A673 (cell line): ENCODE results near the gene MOSPD3. TPM values are rescaled to one million over a fixed set of nuclear protein-coding genes. Genes with fewer than 3 reads are reported as not detected.

Experiments used
- BruUV-seq: library from RNA; stranded (reverse); fragments of 400-500 nt; replicated peaks from 2 replicates; lab custom pipeline; 2021; lab: Mats Ljungman, UMichigan
- CTCF ChIA-PET: fragments of 300-600 bp; sonication (Branson Sonifier 250); formaldehyde crosslinking; loops from one replicate; lab custom pipeline; 2022; ENCODE audit warnings: antibody characterized with exemption; lab: Charles Lee
- POLR2A ChIA-PET: fragments of 300-600 bp; sonication (Branson Sonifier 250); formaldehyde crosslinking; loops from one replicate; lab custom pipeline; 2022; ENCODE audit warnings: antibody characterized with exemption; ENCODE audit not compliant: low non-redundant PET; lab: Charles Lee
- DNase-seq: peaks from one replicate; pipeline ENCODE4 v3.0.0-alpha.2; 2015; ENCODE audit warnings: low spot score
- H3K27ac ChIP-seq: fragments of 200-600 bp; sonication (generic); 2 replicates; pipeline ENCODE4 v1.5.1; 2016; ENCODE audit warnings: mixed run types, low read depth, mild to moderate bottlenecking, mixed read lengths, antibody characterized with exemption, low read length; ENCODE audit not compliant: poor library complexity, severe bottlenecking
- H3K27me3 ChIP-seq: fragments of 200-600 bp; sonication (generic); replicated peaks from 2 replicates; pipeline ENCODE4 v1.6.1; 2017; ENCODE audit warnings: mixed run types, low read depth, mild to moderate bottlenecking, mixed read lengths, antibody characterized with exemption, low read length; ENCODE audit not compliant: insufficient read depth, poor library complexity
- H3K36me3 ChIP-seq: fragments of 200-600 bp; sonication (generic); 2 replicates; pipeline ENCODE4 v1.6.1; 2016; ENCODE audit warnings: mixed run types, mild to moderate bottlenecking, mixed read lengths, antibody characterized with exemption, low read length; ENCODE audit not compliant: insufficient read depth, poor library complexity, severe bottlenecking
- H3K4me1 ChIP-seq: fragments of 200-600 bp; sonication (generic); 2 replicates; pipeline ENCODE4 v1.6.1; 2017; ENCODE audit warnings: mixed run types, mild to moderate bottlenecking, mixed read lengths, antibody characterized with exemption, low read length; ENCODE audit not compliant: insufficient read depth, poor library complexity, severe bottlenecking
- H3K4me3 ChIP-seq: fragments of 200-600 bp; sonication (generic); 2 replicates; pipeline ENCODE4 v1.5.1; 2016; ENCODE audit warnings: low read depth, mixed run types, mild to moderate bottlenecking, mixed read lengths, low read length; ENCODE audit not compliant: poor library complexity, severe bottlenecking
- H3K9me3 ChIP-seq: fragments of 200-600 bp; sonication (generic); 2 replicates; pipeline ENCODE4 v1.6.1; 2016; ENCODE audit warnings: mixed run types, low read depth, mild to moderate bottlenecking, mixed read lengths, antibody characterized with exemption, low read length; ENCODE audit not compliant: poor library complexity, severe bottlenecking
- CTCF ChIP-seq: fragments of 300-800, 200-600 bp; sonication (generic); conservative IDR thresholded peaks from 2 replicates; pipeline ENCODE4 v1.5.1; 2017; ENCODE audit warnings: low read depth, mild to moderate bottlenecking, antibody characterized with exemption, low read length, moderate library complexity, mixed read lengths
- EZH2 ChIP-seq: fragments of 200-600 bp; sonication (generic); IDR thresholded peaks from 2 replicates; pipeline ENCODE4 v1.6.1; 2017; ENCODE audit warnings: borderline replicate concordance, low read depth, mild to moderate bottlenecking, mixed read lengths, antibody characterized with exemption, low read length; ENCODE audit not compliant: poor library complexity, severe bottlenecking
- intact Hi-C: fragments of 100-400 bp; cut with micrococcal nuclease; formaldehyde crosslinking; loops from one replicate; pipeline ENCODE4 v1.10.0; 2022; ENCODE audit not compliant: unreplicated experiment
- total RNA-seq: library from RNA; stranded (reverse); gene quantifications from 2 replicates; pipeline ENCODE4 v1.2.3, GENCODE V29; 2021

The MOSPD3 gene
- total RNA-seq, 1 experiment from 2014 or later = 17.3 TPM

GRCh38 chr7:100607111-100607510 lies 5.2 kb upstream of the MOSPD3 start:
- no TSS peak for BruUV-seq
- Histone ChIP-seq H3K36me3 (peaks cover 3% of the 10 kb centered on the region), H3K4me1 (peaks cover 13% of the 10 kb centered on the region), H3K9me3 (no peaks in the 10 kb centered on the region), H3K27me3 (no peaks in the 10 kb centered on the region), H3K4me3 (no peak overlapping the region), H3K27ac (no peak overlapping the region)
- no peak for DNase-seq
- intact Hi-C loops = no loop called here
- CTCF ChIA-PET = no interaction called here
- TF ChIP-seq EZH2 (no peak), CTCF (no peak)
- POLR2A ChIA-PET = no interaction called here

- DNase-seq = no peak
- TF ChIP-seq EZH2 = no peak
- no peak for TF ChIP-seq CTCF
- peaks cover 7% of the 10 kb centered on the region for H3K4me1 ChIP-seq
- H3K9me3 ChIP-seq = no peaks in the 10 kb centered on the region
- intact Hi-C loops = no loop called here
- peaks cover 3% of the 10 kb centered on the region for H3K36me3 ChIP-seq
- H3K27ac ChIP-seq = no peak overlapping the region
- BruUV-seq = no TSS peak
- POLR2A ChIA-PET = no interaction called here
- no peak overlapping the region for H3K4me3 ChIP-seq
- H3K27me3 ChIP-seq = no peaks in the 10 kb centered on the region
- CTCF ChIA-PET = interaction anchor here (0.6 to 0.9 kb wide), 2 partner anchors 23 to 33 kb away, joined by 5 read pairs; partner anchors contain the start of gene FBXO24
Measured at GRCh38 chr7:100609958-100610357, 2.4 kb upstream of the MOSPD3 start.

- BruUV-seq = TSS peak; percentile 56
- peaks cover 7% of the 10 kb centered on the region for H3K4me1 ChIP-seq
- H3K36me3 ChIP-seq = peaks cover 2% of the 10 kb centered on the region
- ChIA-PET POLR2A (interaction anchor here (0.5 to 0.6 kb wide), 2 partner anchors 262 to 488 kb away, joined by 3 to 4 read pairs; partner anchors contain the start of gene SRRT), CTCF (interaction anchor here (0.6 to 1.0 kb wide), 5 partner anchors 21 to 110 kb away, joined by 3 to 8 read pairs (median 5); no protein-coding TSS in a partner anchor)
- no peaks in the 10 kb centered on the region for H3K27me3 ChIP-seq
- peak overlapping the region; percentile 56 for H3K4me3 ChIP-seq
- intact Hi-C loops = no loop called here
- H3K9me3 ChIP-seq = no peaks in the 10 kb centered on the region
- TF ChIP-seq CTCF (peak; percentile 27), EZH2 (no peak)
- no peak for DNase-seq
- H3K27ac ChIP-seq = peak overlapping the region; percentile 91
Measured at GRCh38 chr7:100612730-100613390, 520 bp downstream of the MOSPD3 start.
